HEK293 (cell line): Measurements from ENCODE around the gene SUSD4.

Experiments
- CTCF ChIP-seq: fragments of 450-650 bp; formaldehyde crosslinking; IDR thresholded peaks from 2 replicates; pipeline ENCODE4 v1.5.1; 2016; ENCODE audit warnings: missing biosample characterization, missing genetic modification characterization
- YY2 ChIP-seq: fragments of 450-650 bp; formaldehyde crosslinking; IDR thresholded peaks from 2 replicates; pipeline ENCODE4 v1.5.1; 2016; ENCODE audit warnings: missing biosample characterization, missing genetic modification characterization
- ZNF24 ChIP-seq: fragments of 450-650 bp; formaldehyde crosslinking; IDR thresholded peaks from 2 replicates; pipeline ENCODE4 v1.5.1; 2016; ENCODE audit warnings: missing biosample characterization, missing genetic modification characterization
- ZNF274 ChIP-seq, 2 experiments: fragments of 200-500 bp in 1 of 2; fragments of 450-650 bp in 1 of 2; sonication (Bioruptor generic) in 1 of 2; formaldehyde crosslinking in 1 of 2; IDR thresholded peaks; 2 replicates each; pipeline versions ENCODE4 v1.5.1 to v1.6.1; 2014 to 2016; ENCODE audit warnings: borderline replicate concordance in 1 of 2, inconsistent platforms in 1 of 2, low read length in 1 of 2, missing biosample characterization in 1 of 2, missing genetic modification characterization in 1 of 2
- ZNF341 ChIP-seq: fragments of 450-650 bp; formaldehyde crosslinking; IDR thresholded peaks from 2 replicates; pipeline ENCODE4; 2016; ENCODE audit warnings: low read depth, missing biosample characterization, missing genetic modification characterization
- ZNF354C ChIP-seq: fragments of 450-650 bp; formaldehyde crosslinking; IDR thresholded peaks from 2 replicates; pipeline ENCODE4 v1.5.1; 2016; ENCODE audit warnings: missing biosample characterization, missing genetic modification characterization, low read depth, borderline replicate concordance
- ZNF366 ChIP-seq: fragments of 450-650 bp; formaldehyde crosslinking; conservative IDR thresholded peaks from 2 replicates; pipeline ENCODE4 v1.5.1; 2016; ENCODE audit warnings: missing biosample characterization, missing genetic modification characterization

GRCh38 chr1:223329664-223330415, 34.1 kb downstream of the SUSD4 start:
- TF ChIP-seq ZNF274 (IDR thresholded peaks at IDR 0.05; ENCODE audit: low read length) (no peak), ZNF274 (tag by site-specific recombination; IDR thresholded peaks at IDR 0.05; ENCODE audit: borderline replicate concordance) (no peak), YY2 (tag by site-specific recombination) (peak; percentile 53; the same call in 1 of the 2 replicates), CTCF (tag by site-specific recombination) (no peak), ZNF341 (tag by site-specific recombination) (no peak), ZNF366 (tag by site-specific recombination) (peak; percentile 99), ZNF24 (tag by site-specific recombination) (no peak), ZNF354C (tag by site-specific recombination) (no peak)
